DOHH2 (cell line): ENCODE data around the gene OPRL1.

ENCODE experiments used
- H3F3A ChIP-seq: fragments of 200-600 bp; sonication (generic), shearing (Covaris generic); 2 replicates; pipeline ENCODE4 v1.6.0; 2016; ENCODE audit warnings: antibody characterized with exemption, mild to moderate bottlenecking; ENCODE audit not compliant: control insufficient read depth, insufficient read depth
- H3K27ac ChIP-seq: fragments of 200-600 bp; sonication (generic); 2 replicates; pipeline ENCODE4 v1.5.1; 2014; ENCODE audit warnings: low read depth, mild to moderate bottlenecking, low read length, moderate library complexity
- H3K27me3 ChIP-seq: fragments of 200-600 bp; sonication (generic); 2 replicates; pipeline ENCODE4 v1.6.1; 2014; ENCODE audit warnings: mild to moderate bottlenecking, low read length, mixed read lengths; ENCODE audit not compliant: control insufficient read depth
- H3K36me3 ChIP-seq: fragments of 200-600 bp; sonication (generic); 2 replicates; pipeline ENCODE4 v1.6.1; 2014; ENCODE audit warnings: mild to moderate bottlenecking, low read length, moderate library complexity, mixed read lengths; ENCODE audit not compliant: control insufficient read depth
- H3K4me1 ChIP-seq: fragments of 200-600 bp; sonication (generic); 2 replicates; pipeline ENCODE4 v1.6.1; 2014; ENCODE audit warnings: mild to moderate bottlenecking, low read length, mixed read lengths; ENCODE audit not compliant: control insufficient read depth
- H3K4me2 ChIP-seq: fragments of 200-600 bp; sonication (generic); 2 replicates; pipeline ENCODE4 v1.6.0; 2014; ENCODE audit warnings: mild to moderate bottlenecking, low read length, moderate library complexity
- H3K4me3 ChIP-seq: fragments of 200-600 bp; sonication (generic); 2 replicates; pipeline ENCODE4 v1.5.1; 2014; ENCODE audit warnings: mild to moderate bottlenecking, low read length, mixed read lengths
- H3K79me2 ChIP-seq: fragments of 200-600 bp; sonication (generic); 2 replicates; pipeline ENCODE4 v1.6.1; 2014; ENCODE audit warnings: mild to moderate bottlenecking, low read length, mixed read lengths; ENCODE audit not compliant: control insufficient read depth
- H3K9me2 ChIP-seq: fragments of 200-600 bp; sonication (generic); replicated peaks from 2 replicates; pipeline ENCODE4 v1.6.1; 2014; ENCODE audit warnings: mild to moderate bottlenecking, low read length, mixed read lengths; ENCODE audit not compliant: control insufficient read depth
- H3K9me3 ChIP-seq: fragments of 200-600 bp; sonication (generic); 2 replicates; pipeline ENCODE4 v1.6.1; 2014; ENCODE audit warnings: antibody characterized with exemption, low read length, mixed read lengths; ENCODE audit not compliant: control insufficient read depth, insufficient read depth
- H4K20me1 ChIP-seq: fragments of 200-600 bp; sonication (generic); 2 replicates; pipeline ENCODE4 v1.6.0; 2014; ENCODE audit warnings: low read depth, mild to moderate bottlenecking, antibody characterized with exemption, low read length, moderate library complexity; ENCODE audit not compliant: control insufficient read depth, insufficient read depth
- EZH2phosphoT487 ChIP-seq: fragments of 200-600 bp; sonication (generic); IDR thresholded peaks from 2 replicates; pipeline ENCODE4 v1.6.1; 2017; ENCODE audit warnings: borderline replicate concordance, mild to moderate bottlenecking, antibody characterized with exemption, low read length, moderate library complexity, mixed read lengths
- TF ChIP-seq, protein P1 (sequence below): fragments of 200-600 bp; sonication (generic); IDR thresholded peaks from one replicate; pipeline ENCODE4 v1.5.1; 2014; ENCODE audit warnings: antibody characterized with exemption, mild to moderate bottlenecking, low read depth, low read length; ENCODE audit not compliant: poor library complexity, severe bottlenecking

The OPRL1 gene

DNA sequence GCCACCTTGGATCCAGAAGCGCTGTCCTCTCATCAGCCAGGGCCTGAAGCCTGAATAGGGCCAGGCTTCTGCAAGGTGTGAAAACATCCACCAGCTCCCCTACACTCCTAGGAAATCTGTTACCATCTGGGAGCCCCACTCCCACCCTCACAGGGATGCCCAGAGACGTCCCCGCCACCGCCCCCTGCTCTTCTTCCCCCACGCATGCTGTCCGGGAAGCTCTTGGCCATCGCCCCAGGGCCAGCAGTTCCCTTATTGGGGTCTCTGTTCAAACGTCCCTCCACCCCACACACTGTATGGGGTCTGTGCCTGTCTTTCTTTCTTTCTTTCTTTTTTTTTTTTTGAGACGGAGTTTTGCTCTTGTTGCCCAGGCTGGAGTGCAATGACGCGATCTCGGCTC lies 4.3 kb upstream of the OPRL1 start:
- H3K4me2 ChIP-seq = no peak overlapping the region

DNA sequence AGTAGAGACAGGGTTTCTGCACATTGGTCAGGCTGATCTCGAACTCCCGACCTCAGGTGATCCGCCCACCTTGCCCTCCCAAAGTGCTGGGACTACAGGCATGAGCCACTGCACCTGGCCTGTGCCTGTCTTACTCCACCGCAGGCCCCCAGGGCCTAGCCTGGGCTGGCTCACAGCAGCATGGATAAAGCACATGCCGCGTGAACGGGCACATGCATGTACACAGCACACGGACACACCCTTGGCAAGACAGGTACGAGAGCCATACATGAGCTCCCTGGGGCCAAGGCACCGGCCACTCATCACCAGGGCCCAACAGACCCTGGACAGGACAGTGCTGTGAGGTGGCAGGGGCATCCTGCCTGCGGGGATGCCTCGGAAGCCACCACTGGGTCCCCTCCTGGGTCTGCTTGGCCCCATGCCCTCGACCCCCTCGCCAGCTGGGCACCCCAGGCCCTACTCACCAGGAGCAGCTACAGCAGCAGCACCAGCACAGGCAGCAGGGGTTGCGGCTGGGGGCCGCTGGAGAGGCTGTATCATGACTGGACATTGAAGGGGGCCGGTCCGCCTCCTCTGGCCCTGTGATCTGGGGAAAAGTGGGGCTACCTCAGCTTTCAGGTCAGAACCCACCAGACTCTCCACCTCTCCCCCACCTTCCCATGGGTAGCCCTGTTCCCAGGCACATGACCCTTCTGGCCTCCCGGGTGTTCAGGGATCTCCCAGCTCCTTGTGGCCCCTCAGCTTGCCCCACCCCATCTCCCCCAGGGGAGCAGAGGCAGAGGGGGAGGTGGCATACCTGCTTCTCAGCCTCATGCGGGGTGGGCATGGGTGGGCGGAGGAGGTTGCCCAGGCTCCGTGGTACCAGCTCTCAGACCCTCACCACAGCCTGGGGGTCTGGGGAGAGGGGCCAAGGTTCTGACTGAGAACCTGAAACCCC lies 3.6 kb upstream of the OPRL1 start:
- Histone ChIP-seq H3K4me2 (peak overlapping the region; percentile 95), H3F3A (peaks cover 22% of the 10 kb centered on the region), H3K4me3 (peak overlapping the region; percentile 99), H3K79me2 (peaks cover 25% of the 10 kb centered on the region), H3K4me1 (peaks cover 59% of the 10 kb centered on the region), H3K36me3 (peaks cover 62% of the 10 kb centered on the region), H4K20me1 (no peaks in the 10 kb centered on the region), H3K27me3 (no peaks in the 10 kb centered on the region), H3K27ac (peak overlapping the region; percentile 89), H3K9me2 (no peaks in the 10 kb centered on the region), H3K9me3 (no peaks in the 10 kb centered on the region)
- TF ChIP-seq EZH2phosphoT487 = no peak
- TF ChIP-seq, protein P1, sequence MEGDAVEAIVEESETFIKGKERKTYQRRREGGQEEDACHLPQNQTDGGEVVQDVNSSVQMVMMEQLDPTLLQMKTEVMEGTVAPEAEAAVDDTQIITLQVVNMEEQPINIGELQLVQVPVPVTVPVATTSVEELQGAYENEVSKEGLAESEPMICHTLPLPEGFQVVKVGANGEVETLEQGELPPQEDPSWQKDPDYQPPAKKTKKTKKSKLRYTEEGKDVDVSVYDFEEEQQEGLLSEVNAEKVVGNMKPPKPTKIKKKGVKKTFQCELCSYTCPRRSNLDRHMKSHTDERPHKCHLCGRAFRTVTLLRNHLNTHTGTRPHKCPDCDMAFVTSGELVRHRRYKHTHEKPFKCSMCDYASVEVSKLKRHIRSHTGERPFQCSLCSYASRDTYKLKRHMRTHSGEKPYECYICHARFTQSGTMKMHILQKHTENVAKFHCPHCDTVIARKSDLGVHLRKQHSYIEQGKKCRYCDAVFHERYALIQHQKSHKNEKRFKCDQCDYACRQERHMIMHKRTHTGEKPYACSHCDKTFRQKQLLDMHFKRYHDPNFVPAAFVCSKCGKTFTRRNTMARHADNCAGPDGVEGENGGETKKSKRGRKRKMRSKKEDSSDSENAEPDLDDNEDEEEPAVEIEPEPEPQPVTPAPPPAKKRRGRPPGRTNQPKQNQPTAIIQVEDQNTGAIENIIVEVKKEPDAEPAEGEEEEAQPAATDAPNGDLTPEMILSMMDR = no peak

More for the DNA sequence above, 4.3 kb upstream of the OPRL1 start:
- no peaks in the 10 kb centered on the region for H3K9me2 ChIP-seq
- TF ChIP-seq, protein P1 = no peak
- TF ChIP-seq EZH2phosphoT487 = no peak
- no peaks in the 10 kb centered on the region for H3K27me3 ChIP-seq
- H3K79me2 ChIP-seq = peaks cover 25% of the 10 kb centered on the region
- peaks cover 20% of the 10 kb centered on the region for H3F3A ChIP-seq
- H3K9me3 ChIP-seq = no peaks in the 10 kb centered on the region
- no peak overlapping the region for H3K4me3 ChIP-seq
- H3K4me1 ChIP-seq = peaks cover 63% of the 10 kb centered on the region
- H3K36me3 ChIP-seq = peaks cover 62% of the 10 kb centered on the region
- no peaks in the 10 kb centered on the region for H4K20me1 ChIP-seq
- no peak overlapping the region for H3K27ac ChIP-seq

DNA sequence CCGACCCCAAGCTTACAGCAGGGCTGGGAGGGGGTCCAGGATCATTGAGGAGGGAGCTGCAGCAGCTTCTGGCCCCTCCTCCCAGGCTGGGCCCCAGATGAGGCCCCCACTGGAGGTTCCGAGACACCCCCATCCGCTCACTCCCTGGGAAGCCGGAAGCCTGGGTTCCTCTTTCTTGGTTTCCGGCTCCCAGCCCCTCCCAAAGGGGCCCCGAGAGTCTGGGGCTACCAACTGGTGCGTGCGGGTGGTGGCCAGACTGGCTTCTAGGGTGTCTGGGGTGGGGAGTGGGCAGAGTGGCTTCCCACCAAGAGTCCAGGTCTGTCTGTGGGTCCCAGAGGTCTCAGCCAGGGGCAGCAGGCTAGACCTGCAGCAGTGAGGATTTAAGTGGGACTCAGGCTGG lies 2.8 kb upstream of the OPRL1 start:
- peak overlapping the region; percentile 99 for H3K4me3 ChIP-seq

More for the DNA sequence above, 2.8 kb upstream of the OPRL1 start:
- no peaks in the 10 kb centered on the region for H4K20me1 ChIP-seq
- peak overlapping the region; percentile 89 for H3K27ac ChIP-seq
- H3K79me2 ChIP-seq = peaks cover 25% of the 10 kb centered on the region
- peak overlapping the region; percentile 95 for H3K4me2 ChIP-seq
- no peaks in the 10 kb centered on the region for H3K9me3 ChIP-seq
- peaks cover 57% of the 10 kb centered on the region for H3K4me1 ChIP-seq
- H3K27me3 ChIP-seq = peaks cover 2% of the 10 kb centered on the region; the same call in 1 of the 2 replicates
- H3K36me3 ChIP-seq = peaks cover 57% of the 10 kb centered on the region
- TF ChIP-seq, protein P1 = no peak
- no peak for TF ChIP-seq EZH2phosphoT487
- no peaks in the 10 kb centered on the region for H3K9me2 ChIP-seq
- H3F3A ChIP-seq = peaks cover 25% of the 10 kb centered on the region
